Measurements from ENCODE around the gene GOT1.

The GOT1 gene

GRCh38 chr10:99459217-99459616 lies 28.8 kb upstream of the GOT1 start:
- TF ChIP-seq CTCF (conservative IDR thresholded peaks at IDR 0.05; ENCODE audit: low read length): no peak
- DNase-seq (ENCODE audit: low read depth): no peak
- H3K4me3 ChIP-seq (ENCODE audit: low read length): no peak overlapping the region

GRCh38 chr10:99457813-99458212 lies 27.4 kb upstream of the GOT1 start:
- peak; percentile 11 for DNase-seq (ENCODE audit: low read depth)
- no peak for TF ChIP-seq CTCF (conservative IDR thresholded peaks at IDR 0.05; ENCODE audit: low read length)
- no peak overlapping the region for H3K4me3 ChIP-seq (ENCODE audit: low read length)

- TF ChIP-seq CTCF (conservative IDR thresholded peaks at IDR 0.05; ENCODE audit: low read length): no peak
- no peak overlapping the region for H3K4me3 ChIP-seq (ENCODE audit: low read length)
- DNase-seq (ENCODE audit: low read depth): no peak
Observed at GRCh38 chr10:99456931-99457288, 26.5 kb upstream of the GOT1 start.

- TF ChIP-seq CTCF (conservative IDR thresholded peaks at IDR 0.05; ENCODE audit: low read length): no peak
- DNase-seq (ENCODE audit: low read depth): no peak
- no peak overlapping the region for H3K4me3 ChIP-seq (ENCODE audit: low read length)
Observed at GRCh38 chr10:99456207-99456930, 25.9 kb upstream of the GOT1 start.

GRCh38 chr10:99451981-99452380 lies 21.6 kb upstream of the GOT1 start:
- DNase-seq (ENCODE audit: low read depth): no peak
- TF ChIP-seq CTCF (conservative IDR thresholded peaks at IDR 0.05; ENCODE audit: low read length): no peak
- no peak overlapping the region for H3K4me3 ChIP-seq (ENCODE audit: low read length)

GRCh38 chr10:99451499-99451788 lies 21.0 kb upstream of the GOT1 start:
- DNase-seq (ENCODE audit: low read depth): no peak
- H3K4me3 ChIP-seq (ENCODE audit: low read length): no peak overlapping the region
- TF ChIP-seq CTCF (conservative IDR thresholded peaks at IDR 0.05; ENCODE audit: low read length): no peak

- H3K4me3 ChIP-seq (ENCODE audit: low read length): no peak overlapping the region
- TF ChIP-seq CTCF (conservative IDR thresholded peaks at IDR 0.05; ENCODE audit: low read length): no peak
- DNase-seq (ENCODE audit: low read depth): no peak
Observed at GRCh38 chr10:99450624-99451498, 20.4 kb upstream of the GOT1 start.
